ENCODE data around the gene POU6F2.

POU6F2 gene

GRCh38 chr7:39468261-39468660 lies 490.6 kb downstream of the POU6F2 start:
- TF ChIP-seq EZH2 (optimal IDR thresholded peaks at IDR 0.05; ENCODE audit: low read depth, low read length), result no peak
- no peak for TF ChIP-seq EZH2phosphoT487 (IDR thresholded peaks at IDR 0.05; ENCODE audit: low read length)
- TF ChIP-seq, protein P1, sequence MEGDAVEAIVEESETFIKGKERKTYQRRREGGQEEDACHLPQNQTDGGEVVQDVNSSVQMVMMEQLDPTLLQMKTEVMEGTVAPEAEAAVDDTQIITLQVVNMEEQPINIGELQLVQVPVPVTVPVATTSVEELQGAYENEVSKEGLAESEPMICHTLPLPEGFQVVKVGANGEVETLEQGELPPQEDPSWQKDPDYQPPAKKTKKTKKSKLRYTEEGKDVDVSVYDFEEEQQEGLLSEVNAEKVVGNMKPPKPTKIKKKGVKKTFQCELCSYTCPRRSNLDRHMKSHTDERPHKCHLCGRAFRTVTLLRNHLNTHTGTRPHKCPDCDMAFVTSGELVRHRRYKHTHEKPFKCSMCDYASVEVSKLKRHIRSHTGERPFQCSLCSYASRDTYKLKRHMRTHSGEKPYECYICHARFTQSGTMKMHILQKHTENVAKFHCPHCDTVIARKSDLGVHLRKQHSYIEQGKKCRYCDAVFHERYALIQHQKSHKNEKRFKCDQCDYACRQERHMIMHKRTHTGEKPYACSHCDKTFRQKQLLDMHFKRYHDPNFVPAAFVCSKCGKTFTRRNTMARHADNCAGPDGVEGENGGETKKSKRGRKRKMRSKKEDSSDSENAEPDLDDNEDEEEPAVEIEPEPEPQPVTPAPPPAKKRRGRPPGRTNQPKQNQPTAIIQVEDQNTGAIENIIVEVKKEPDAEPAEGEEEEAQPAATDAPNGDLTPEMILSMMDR (IDR thresholded peaks at IDR 0.05; ENCODE audit: low read length), result no peak
- no peaks in the 10 kb centered on the region for H3K36me3 ChIP-seq (replicated peaks; ENCODE audit: insufficient read depth, low read length)
- H3K9me2 ChIP-seq (replicated peaks; ENCODE audit: insufficient read depth, low read length), result no peaks in the 10 kb centered on the region
- H3K9me3 ChIP-seq (replicated peaks; ENCODE audit: insufficient read depth, low read length), result no peaks in the 10 kb centered on the region
- no peak overlapping the region for H3K9ac ChIP-seq (ENCODE audit: low read length)
- no peak overlapping the region for H3K27ac ChIP-seq (ENCODE audit: low read length)
- no peaks in the 10 kb centered on the region for H3F3A ChIP-seq (ENCODE audit: insufficient read depth, low read length)
- H3K4me1 ChIP-seq (ENCODE audit: low read length), result no peaks in the 10 kb centered on the region
- H3K4me2 ChIP-seq (ENCODE audit: low read depth, low read length), result no peak overlapping the region
- H4K20me1 ChIP-seq (ENCODE audit: insufficient read depth, low read length), result no peaks in the 10 kb centered on the region
- no peak for DNase-seq
- H3K4me3 ChIP-seq (ENCODE audit: low read length), result no peak overlapping the region
- no peaks in the 10 kb centered on the region for H3K27me3 ChIP-seq (replicated peaks; ENCODE audit: insufficient read depth, low read length)
- H2AFZ ChIP-seq (ENCODE audit: low read length), result no peak overlapping the region
- H3K79me2 ChIP-seq (ENCODE audit: low read length), result no peaks in the 10 kb centered on the region

DNA sequence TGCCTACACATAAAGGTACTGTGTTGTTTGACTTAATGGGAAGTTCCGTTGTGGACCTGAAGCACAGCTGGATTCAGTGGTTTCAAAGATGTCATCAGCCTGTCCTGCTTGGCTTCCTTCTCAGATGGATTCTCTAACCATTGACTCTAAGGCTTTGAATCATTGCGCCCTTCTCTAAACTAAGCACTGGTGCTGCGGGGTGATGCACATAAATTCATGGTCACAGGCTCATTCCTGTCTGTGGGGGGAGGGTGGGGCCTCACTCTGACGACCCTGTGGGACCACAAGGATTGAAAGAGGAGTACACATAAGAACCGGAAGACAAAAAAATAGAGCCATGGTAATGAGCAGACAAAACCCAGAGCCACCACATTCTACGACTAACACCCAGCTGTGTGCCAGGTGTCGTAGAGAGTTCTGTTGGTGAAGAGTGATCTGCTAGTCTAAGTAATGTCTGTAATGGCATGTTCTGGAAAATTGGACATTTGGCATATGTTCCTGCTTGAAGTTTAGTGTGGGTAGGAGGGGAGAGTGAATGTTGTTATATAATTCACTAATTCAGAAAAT lies 491.2 kb downstream of the POU6F2 start:
- no peak overlapping the region for H3K27ac ChIP-seq (ENCODE audit: low read length)
- H3F3A ChIP-seq (ENCODE audit: insufficient read depth, low read length), result no peaks in the 10 kb centered on the region
- H3K27me3 ChIP-seq (replicated peaks; ENCODE audit: insufficient read depth, low read length), result no peaks in the 10 kb centered on the region
- no peaks in the 10 kb centered on the region for H3K9me3 ChIP-seq (replicated peaks; ENCODE audit: insufficient read depth, low read length)
- H2AFZ ChIP-seq (ENCODE audit: low read length), result no peak overlapping the region
- DNase-seq, result no peak
- no peak overlapping the region for H3K9ac ChIP-seq (ENCODE audit: low read length)
- no peaks in the 10 kb centered on the region for H4K20me1 ChIP-seq (ENCODE audit: insufficient read depth, low read length)
- H3K79me2 ChIP-seq (ENCODE audit: low read length), result no peaks in the 10 kb centered on the region
- no peaks in the 10 kb centered on the region for H3K36me3 ChIP-seq (replicated peaks; ENCODE audit: insufficient read depth, low read length)
- H3K4me1 ChIP-seq (ENCODE audit: low read length), result no peaks in the 10 kb centered on the region
- no peak overlapping the region for H3K4me2 ChIP-seq (ENCODE audit: low read depth, low read length)
- H3K9me2 ChIP-seq (replicated peaks; ENCODE audit: insufficient read depth, low read length), result no peaks in the 10 kb centered on the region
- H3K4me3 ChIP-seq (ENCODE audit: low read length), result no peak overlapping the region
- TF ChIP-seq EZH2phosphoT487 (IDR thresholded peaks at IDR 0.05; ENCODE audit: low read length) (no peak), EZH2 (optimal IDR thresholded peaks at IDR 0.05; ENCODE audit: low read depth, low read length) (no peak)
- TF ChIP-seq, protein P1 (IDR thresholded peaks at IDR 0.05; ENCODE audit: low read length), result no peak

- H3K9me2 ChIP-seq (replicated peaks; ENCODE audit: insufficient read depth, low read length), result no peaks in the 10 kb centered on the region
- no peaks in the 10 kb centered on the region for H4K20me1 ChIP-seq (ENCODE audit: insufficient read depth, low read length)
- no peak overlapping the region for H3K4me3 ChIP-seq (ENCODE audit: low read length)
- H3F3A ChIP-seq (ENCODE audit: insufficient read depth, low read length), result no peaks in the 10 kb centered on the region
- no peaks in the 10 kb centered on the region for H3K79me2 ChIP-seq (ENCODE audit: low read length)
- H3K9me3 ChIP-seq (replicated peaks; ENCODE audit: insufficient read depth, low read length), result no peaks in the 10 kb centered on the region
- H3K27ac ChIP-seq (ENCODE audit: low read length), result no peak overlapping the region
- H3K27me3 ChIP-seq (replicated peaks; ENCODE audit: insufficient read depth, low read length), result no peaks in the 10 kb centered on the region
- H3K9ac ChIP-seq (ENCODE audit: low read length), result no peak overlapping the region
- H3K36me3 ChIP-seq (replicated peaks; ENCODE audit: insufficient read depth, low read length), result no peaks in the 10 kb centered on the region
- no peak overlapping the region for H3K4me2 ChIP-seq (ENCODE audit: low read depth, low read length)
- no peak for DNase-seq
- TF ChIP-seq EZH2 (optimal IDR thresholded peaks at IDR 0.05; ENCODE audit: low read depth, low read length) (no peak), EZH2phosphoT487 (IDR thresholded peaks at IDR 0.05; ENCODE audit: low read length) (no peak)
- TF ChIP-seq, protein P1 (IDR thresholded peaks at IDR 0.05; ENCODE audit: low read length), result no peak
- no peak overlapping the region for H2AFZ ChIP-seq (ENCODE audit: low read length)
- no peaks in the 10 kb centered on the region for H3K4me1 ChIP-seq (ENCODE audit: low read length)
These were observed 503.2 kb downstream of the POU6F2 start for GRCh38 chr7:39480901-39481300.
